Forelimb muscle (tissue), 1 donor: Measurements from ENCODE around the gene CAPZB. TPM values are rescaled to one million over a fixed set of nuclear protein-coding genes. Genes with fewer than 3 reads are reported as not detected.
"Not testable (repeated sequence)": the region's sequence is repeated elsewhere in the genome, so short reads cannot be mapped to it uniquely, and the experiment has no call there.

ENCODE experiments used
- DNase-seq: peaks from one replicate; pipeline ENCODE4 v3.0.0-alpha.2; 2013; ENCODE audit warnings: low read depth
- polyA plus RNA-seq: library from polyadenylated mRNA; unstranded; fragments of 120-200 nt; gene quantifications from one replicate; pipeline ENCODE4 v1.2.1, GENCODE V29; 2013; ENCODE audit not compliant: insufficient read length

CAPZB gene
- polyA plus RNA-seq, 1 donor = 245 TPM

GRCh38 chr1:19311503-19311930 is 173.8 kb downstream of the CAPZB start:
- DNase-seq = no peak

GRCh38 chr1:19310720-19311502 is 174.4 kb downstream of the CAPZB start:
- no peak for DNase-seq

GRCh38 chr1:19310061-19310460 is 175.3 kb downstream of the CAPZB start:
- DNase-seq = no peak

- no peak for DNase-seq
Measured at GRCh38 chr1:19309123-19309813, 176.1 kb downstream of the CAPZB start.

- DNase-seq = no peak
Measured at GRCh38 chr1:19308509-19308907, 176.8 kb downstream of the CAPZB start.

- DNase-seq = no peak
Measured at GRCh38 chr1:19307794-19308508, 177.4 kb downstream of the CAPZB start.

GRCh38 chr1:19306941-19307340 is 178.4 kb downstream of the CAPZB start:
- no peak for DNase-seq

- DNase-seq = no peak
Measured at GRCh38 chr1:19305880-19306279, 179.5 kb downstream of the CAPZB start.

- not testable (repeated sequence) for DNase-seq
Measured at GRCh38 chr1:19304081-19304480, 181.3 kb downstream of the CAPZB start.

GRCh38 chr1:19300211-19300610 is 185.1 kb downstream of the CAPZB start:
- no peak for DNase-seq

- DNase-seq = no peak
Measured at GRCh38 chr1:19294638-19295037, 190.7 kb downstream of the CAPZB start.

- DNase-seq = no peak
Measured at GRCh38 chr1:19289244-19289643, 196.1 kb downstream of the CAPZB start.

Other genes starting within 250 kb of the CAPZB start
- gene EMC1, start 234.0 kb downstream of the CAPZB start, polyA plus RNA-seq = 36.3 TPM
- 27.0 TPM for gene MRTO4, start 233.7 kb downstream of the CAPZB start, polyA plus RNA-seq
- gene AKR7A3, start 196.8 kb downstream of the CAPZB start, polyA plus RNA-seq = 1.4 TPM
- 45.3 TPM for gene AKR7A2, start 173.4 kb downstream of the CAPZB start, polyA plus RNA-seq
- 9.3 TPM for gene SLC66A1, start 173.2 kb downstream of the CAPZB start, polyA plus RNA-seq
- 28.2 TPM for gene NBL1, start 158.8 kb upstream of the CAPZB start, polyA plus RNA-seq
- gene HTR6, start 179.3 kb upstream of the CAPZB start, polyA plus RNA-seq = not detected